Upper lobe of left lung (tissue), 6 donors: ENCODE results near the gene KSR2. TPM values are rescaled to one million over a fixed set of nuclear protein-coding genes. Genes with fewer than 3 reads are reported as not detected.

ENCODE experiments used
- ATAC-seq, 2 donors: fragments of 200-7000 bp; cut with Tn5 transposase; one replicate each; pipeline ENCODE4 v1.9.1; 2022; ENCODE audit warnings: mild to moderate bottlenecking in 2 of 2, moderate library complexity in 2 of 2; ENCODE audit not compliant: low FRiP score in 2 of 2
- DNase-seq, 2 donors: peaks; one replicate each; pipeline ENCODE4 v3.0.0-alpha.2; 2019 to 2020
- H3K27ac ChIP-seq, 4 donors: fragments of 200-600 bp; sonication (generic); one replicate each; pipeline ENCODE4 v1.5.1; 2016 to 2019
- H3K27me3 ChIP-seq, 4 donors: fragments of 200-600 bp; sonication (generic); one replicate each; pipeline ENCODE4 v1.5.1; 2017 to 2019
- H3K36me3 ChIP-seq, 4 donors: fragments of 200-600 bp; sonication (generic); one replicate each; pipeline ENCODE4 v1.5.1; 2016 to 2019
- H3K4me1 ChIP-seq, 4 donors: fragments of 200-600 bp; sonication (generic); one replicate each; pipeline ENCODE4 v1.5.1; 2018 to 2019
- H3K4me3 ChIP-seq, 4 donors: fragments of 200-600 bp; sonication (generic); one replicate each; pipeline ENCODE4 v1.5.1; 2017 to 2019; ENCODE audit warnings: mild to moderate bottlenecking in 2 of 4, moderate library complexity in 1 of 4
- H3K9me3 ChIP-seq, 4 donors: fragments of 200-600 bp; sonication (generic); one replicate each; pipeline ENCODE4 v1.5.1; 2018 to 2019
- EP300 ChIP-seq, 4 donors: sonication (generic); formaldehyde crosslinking; IDR thresholded peaks; one replicate each; pipeline ENCODE4 v1.5.1; 2017; ENCODE audit warnings: antibody characterized with exemption in 4 of 4, control low read depth in 2 of 4
- POLR2A ChIP-seq, 4 donors: fragments of 450-650 bp; IDR thresholded peaks; one replicate each; pipeline ENCODE4 v1.5.1; 2016 to 2017; ENCODE audit warnings: antibody characterized with exemption in 4 of 4, mild to moderate bottlenecking in 2 of 4
- POLR2AphosphoS5 ChIP-seq, 2 donors: sonication (generic); formaldehyde crosslinking; IDR thresholded peaks; one replicate each; pipeline ENCODE4 v1.5.1; 2017; ENCODE audit warnings: antibody characterized with exemption in 2 of 2
- WGBS, 2 donors: methylation state at CpG; one replicate each; pipeline ENCODE4 v1.1.5; 2017 to 2018; 5-methylcytosine and 5-hydroxymethylcytosine counted together
- total RNA-seq, 6 donors: library from RNA; depleted of rRNA in 4 of 6; stranded (reverse); fragments of >200 nt in 4 of 6; gene quantifications; one replicate each; pipeline versions ENCODE4 v1.1.0 to v1.2.1, GENCODE V29; 2016 to 2021
- TF ChIP-seq, protein P1 (sequence below), 6 experiments: fragments of 450-650 bp in 4 of 6; fragments of 200-600 bp in 2 of 6; sonication (generic) in 2 of 6; IDR thresholded peaks; one replicate each; pipeline ENCODE4 v1.5.1; 2016 to 2019; ENCODE audit warnings: antibody characterized with exemption in 6 of 6
- donor health status: DM: no; HTN: no; CAD: no; lungs with moderate emphysema.
- donor health status: DM: no; HTN: yes; CAD: no; lungs with severe emphysema.

KSR2 gene
- total RNA-seq, 6 donors from 2014 or later: 0.30 to 3.2 (median 0.85) TPM

DNA sequence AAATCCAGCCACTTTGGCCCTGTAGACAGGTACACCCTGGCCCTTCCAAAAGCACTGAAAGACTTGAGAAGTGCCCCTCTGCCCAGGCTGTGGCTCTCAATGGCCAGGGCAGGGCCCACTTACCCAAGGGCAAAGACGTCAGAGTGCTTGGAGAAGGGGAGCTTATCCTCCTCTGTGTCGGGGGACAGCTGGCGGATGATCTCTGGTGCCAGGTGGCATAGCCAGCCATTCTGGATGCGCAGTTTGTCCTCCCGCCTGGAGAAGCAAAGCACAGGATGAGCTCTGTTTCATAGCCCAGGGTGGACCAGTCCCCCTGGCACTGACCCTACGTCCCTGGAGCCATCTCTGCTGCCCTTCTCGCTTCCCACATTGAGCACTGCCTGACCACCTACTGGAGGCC lies 492.4 kb downstream of the KSR2 start:
- Histone ChIP-seq H3K4me1 (no peaks in the 10 kb centered on the region), H3K36me3 (no peaks in the 10 kb centered on the region), H3K27ac (no peak overlapping the region), H3K9me3 (no peaks in the 10 kb centered on the region), H3K27me3 (no peaks in the 10 kb centered on the region), H3K4me3 (no peak overlapping the region)
- DNase-seq (no peak), ATAC-seq (no peak)
- no peak for TF ChIP-seq EP300 (IDR thresholded peaks at IDR 0.05)
- TF ChIP-seq, protein P1, sequence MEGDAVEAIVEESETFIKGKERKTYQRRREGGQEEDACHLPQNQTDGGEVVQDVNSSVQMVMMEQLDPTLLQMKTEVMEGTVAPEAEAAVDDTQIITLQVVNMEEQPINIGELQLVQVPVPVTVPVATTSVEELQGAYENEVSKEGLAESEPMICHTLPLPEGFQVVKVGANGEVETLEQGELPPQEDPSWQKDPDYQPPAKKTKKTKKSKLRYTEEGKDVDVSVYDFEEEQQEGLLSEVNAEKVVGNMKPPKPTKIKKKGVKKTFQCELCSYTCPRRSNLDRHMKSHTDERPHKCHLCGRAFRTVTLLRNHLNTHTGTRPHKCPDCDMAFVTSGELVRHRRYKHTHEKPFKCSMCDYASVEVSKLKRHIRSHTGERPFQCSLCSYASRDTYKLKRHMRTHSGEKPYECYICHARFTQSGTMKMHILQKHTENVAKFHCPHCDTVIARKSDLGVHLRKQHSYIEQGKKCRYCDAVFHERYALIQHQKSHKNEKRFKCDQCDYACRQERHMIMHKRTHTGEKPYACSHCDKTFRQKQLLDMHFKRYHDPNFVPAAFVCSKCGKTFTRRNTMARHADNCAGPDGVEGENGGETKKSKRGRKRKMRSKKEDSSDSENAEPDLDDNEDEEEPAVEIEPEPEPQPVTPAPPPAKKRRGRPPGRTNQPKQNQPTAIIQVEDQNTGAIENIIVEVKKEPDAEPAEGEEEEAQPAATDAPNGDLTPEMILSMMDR (IDR thresholded peaks at IDR 0.05): no peak
- no peak for TF ChIP-seq POLR2AphosphoS5 (IDR thresholded peaks at IDR 0.05)
- TF ChIP-seq POLR2A (IDR thresholded peaks at IDR 0.05): no peak
- WGBS, 2 donors: 92 to 99% methylated on average over 6 to 7 of the region's 7 CpGs

DNA sequence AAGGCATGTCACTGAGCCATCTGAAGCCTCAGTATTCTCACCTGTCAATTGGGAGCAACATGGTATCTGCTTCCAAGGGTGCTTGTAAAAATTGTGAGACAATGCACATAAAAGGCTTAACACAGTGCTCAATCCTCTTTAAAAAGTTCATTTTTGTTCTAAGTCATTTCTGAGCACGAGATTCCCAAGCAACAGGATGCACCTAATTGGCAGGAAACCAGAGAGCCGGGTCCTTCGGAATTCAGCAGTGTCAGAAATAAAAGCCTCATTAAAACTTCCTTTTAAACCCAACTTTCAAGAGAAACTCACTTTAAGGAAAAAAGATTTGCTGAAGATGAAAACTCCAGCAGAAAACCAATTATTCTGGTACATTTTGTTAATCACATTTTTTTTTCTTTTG lies 494.9 kb downstream of the KSR2 start:
- ATAC-seq (no peak), DNase-seq (no peak)
- H3K4me1 ChIP-seq: no peaks in the 10 kb centered on the region
- H3K27me3 ChIP-seq: no peaks in the 10 kb centered on the region
- 13 to 29% methylated on average over 3 of the region's 3 CpGs for WGBS, 2 donors
- no peak overlapping the region for H3K27ac ChIP-seq
- H3K36me3 ChIP-seq: no peaks in the 10 kb centered on the region
- TF ChIP-seq POLR2AphosphoS5 (IDR thresholded peaks at IDR 0.05): no peak
- TF ChIP-seq POLR2A (IDR thresholded peaks at IDR 0.05): no peak
- TF ChIP-seq, protein P1 (IDR thresholded peaks at IDR 0.05): no peak
- no peak for TF ChIP-seq EP300 (IDR thresholded peaks at IDR 0.05)
- H3K4me3 ChIP-seq: no peak overlapping the region
- H3K9me3 ChIP-seq: peaks cover 0 to 3% (median 2%) of the 10 kb centered on the region in 4 donors

DNA sequence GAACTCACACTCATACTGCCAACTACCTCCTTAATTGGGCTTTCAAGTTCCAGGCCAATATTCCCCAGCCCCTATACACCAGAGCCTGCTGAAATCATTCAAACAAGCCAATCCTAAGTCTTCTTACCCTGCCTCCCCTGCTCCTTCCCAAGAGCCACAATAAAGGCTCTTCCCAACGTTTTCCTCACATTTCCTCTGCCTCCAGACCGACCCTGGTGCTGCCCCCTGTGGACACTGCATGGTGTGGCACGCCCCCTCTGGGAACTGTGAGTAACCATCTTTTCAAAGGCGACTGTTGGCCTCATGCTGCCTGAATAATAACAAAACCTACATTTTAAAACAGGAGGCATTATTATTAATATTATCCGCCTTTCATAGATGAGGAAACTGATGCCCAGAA lies 495.8 kb downstream of the KSR2 start:
- WGBS, 2 donors: 45 to 46% methylated on average over 5 of the region's 5 CpGs

DNA sequence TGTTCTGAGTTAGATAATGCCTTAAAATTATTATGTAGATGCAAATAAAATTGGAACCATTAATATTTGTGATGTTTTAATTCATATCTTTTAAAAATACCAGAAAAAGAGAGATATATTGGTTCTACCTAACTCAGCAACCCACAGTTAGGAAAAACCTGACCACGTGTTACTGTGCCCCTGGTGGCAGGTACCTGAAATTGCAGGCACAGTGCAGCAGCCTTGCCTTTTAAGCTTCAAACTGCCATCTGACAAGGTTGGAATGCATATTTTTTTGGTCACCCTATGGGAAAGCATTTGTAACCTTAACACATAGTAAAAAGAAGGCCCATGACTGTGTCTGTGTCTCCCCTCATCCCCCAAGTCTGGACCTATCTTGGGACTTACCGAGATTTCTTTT lies 498.0 kb downstream of the KSR2 start:
- 56 to 71% methylated on average over 2 of the region's 2 CpGs for WGBS, 2 donors
- TF ChIP-seq POLR2A (IDR thresholded peaks at IDR 0.05): no peak
- no peak for TF ChIP-seq POLR2AphosphoS5 (IDR thresholded peaks at IDR 0.05)
- TF ChIP-seq EP300 (IDR thresholded peaks at IDR 0.05): no peak
- TF ChIP-seq, protein P1 (IDR thresholded peaks at IDR 0.05): no peak

More for the DNA sequence above, 495.8 kb downstream of the KSR2 start:
- DNase-seq: peak in 1 of 2 donors; percentile 4
- no peak overlapping the region for H3K27ac ChIP-seq
- TF ChIP-seq, protein P1 (IDR thresholded peaks at IDR 0.05): peak in 1 of 6 experiments; percentile 25
- no peak for TF ChIP-seq EP300 (IDR thresholded peaks at IDR 0.05)
- no peaks in the 10 kb centered on the region for H3K27me3 ChIP-seq
- no peak overlapping the region for H3K4me3 ChIP-seq
- no peaks in the 10 kb centered on the region for H3K36me3 ChIP-seq
- ATAC-seq: no peak
- H3K9me3 ChIP-seq: peaks cover 0 to 3% (median 2%) of the 10 kb centered on the region in 4 donors
- H3K4me1 ChIP-seq: no peaks in the 10 kb centered on the region

DNA sequence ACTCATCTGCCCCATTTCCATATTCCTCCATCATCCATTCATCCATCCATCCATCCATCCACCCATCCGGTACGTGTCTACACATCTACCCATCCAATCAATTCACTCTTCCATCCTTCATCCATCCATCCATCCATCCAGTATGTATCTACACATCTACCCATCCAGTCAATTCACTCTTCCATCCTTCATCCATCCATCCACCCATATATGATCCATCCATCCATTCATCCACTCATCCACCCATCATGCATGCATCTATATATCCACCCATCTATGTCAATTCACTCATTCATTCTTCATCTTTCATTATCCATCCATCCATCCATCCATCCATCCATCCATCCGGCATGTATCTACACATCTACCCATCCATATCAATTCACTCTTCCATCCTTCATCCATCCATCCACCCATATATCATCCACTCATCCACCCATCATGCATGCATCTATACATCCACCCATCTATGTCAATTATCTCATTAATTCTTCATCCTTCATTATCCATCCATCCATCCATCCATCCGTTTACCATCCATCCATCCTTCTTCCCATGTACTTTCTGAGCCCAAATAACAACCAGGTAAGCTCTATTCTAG lies 498.8 kb downstream of the KSR2 start:
- no peak for ATAC-seq
- no peak for DNase-seq

More for the DNA sequence above, 498.0 kb downstream of the KSR2 start:
- Histone ChIP-seq H3K36me3 (no peaks in the 10 kb centered on the region), H3K27me3 (no peaks in the 10 kb centered on the region), H3K27ac (no peak overlapping the region), H3K9me3 (peaks cover 0 to 3% (median 2%) of the 10 kb centered on the region in 4 donors), H3K4me1 (no peaks in the 10 kb centered on the region), H3K4me3 (no peak overlapping the region)
- ATAC-seq: no peak
- DNase-seq: no peak

More for the DNA sequence above, 498.8 kb downstream of the KSR2 start:
- Histone ChIP-seq H3K9me3 (peaks cover 0 to 3% (median 2%) of the 10 kb centered on the region in 4 donors), H3K4me3 (no peak overlapping the region), H3K27me3 (no peaks in the 10 kb centered on the region), H3K36me3 (no peaks in the 10 kb centered on the region), H3K27ac (no peak overlapping the region), H3K4me1 (no peaks in the 10 kb centered on the region)
- 70 to 85% methylated on average over 4 of the region's 4 CpGs for WGBS, 2 donors
- TF ChIP-seq EP300 (IDR thresholded peaks at IDR 0.05): no peak
- TF ChIP-seq, protein P1 (IDR thresholded peaks at IDR 0.05): no peak
- TF ChIP-seq POLR2A (IDR thresholded peaks at IDR 0.05): no peak
